SJCRH30 (cell line): ENCODE data around the gene LAD1. TPM values are rescaled to one million over a fixed set of nuclear protein-coding genes. Genes with fewer than 3 reads are reported as not detected.

Source experiments
- DNase-seq, 2 experiments: peaks; one replicate each; pipeline ENCODE4 v3.0.0-alpha.2; 2015 to 2020
- H3K27ac ChIP-seq: fragments of 250-450 bp; sonication (Bioruptor Pico); 2 replicates; pipeline ENCODE4 v1.5.1; 2020; ENCODE audit warnings: mild to moderate bottlenecking, moderate library complexity
- H3K27me3 ChIP-seq: fragments of 250-450 bp; sonication (Bioruptor Pico); 2 replicates; pipeline ENCODE4 v1.5.1; 2020; ENCODE audit warnings: mild to moderate bottlenecking, moderate library complexity
- H3K36me3 ChIP-seq: fragments of 250-450 bp; sonication (Bioruptor Pico); 2 replicates; pipeline ENCODE4 v1.5.1; 2020; ENCODE audit warnings: mild to moderate bottlenecking, moderate library complexity
- H3K4me1 ChIP-seq: fragments of 250-450 bp; sonication (Bioruptor Pico); 2 replicates; pipeline ENCODE4 v1.5.1; 2020; ENCODE audit warnings: mild to moderate bottlenecking, moderate library complexity
- H3K4me3 ChIP-seq: fragments of 250-450 bp; sonication (Bioruptor Pico); 2 replicates; pipeline ENCODE4 v1.5.1; 2020; ENCODE audit warnings: mild to moderate bottlenecking, moderate library complexity
- H3K9me3 ChIP-seq: fragments of 250-450 bp; sonication (Bioruptor Pico); replicated peaks from 2 replicates; pipeline ENCODE4 v1.5.1; 2020; ENCODE audit warnings: mild to moderate bottlenecking, moderate library complexity
- total RNA-seq: library from RNA; depleted of rRNA; stranded (reverse); fragments of >200 nt; shearing (Covaris generic); gene quantifications from 2 replicates; pipeline ENCODE4 v1.2.3, GENCODE V29; 2014

Gene LAD1
- total RNA-seq, 1 experiment from 2014 or later: 1.1 TPM

DNA sequence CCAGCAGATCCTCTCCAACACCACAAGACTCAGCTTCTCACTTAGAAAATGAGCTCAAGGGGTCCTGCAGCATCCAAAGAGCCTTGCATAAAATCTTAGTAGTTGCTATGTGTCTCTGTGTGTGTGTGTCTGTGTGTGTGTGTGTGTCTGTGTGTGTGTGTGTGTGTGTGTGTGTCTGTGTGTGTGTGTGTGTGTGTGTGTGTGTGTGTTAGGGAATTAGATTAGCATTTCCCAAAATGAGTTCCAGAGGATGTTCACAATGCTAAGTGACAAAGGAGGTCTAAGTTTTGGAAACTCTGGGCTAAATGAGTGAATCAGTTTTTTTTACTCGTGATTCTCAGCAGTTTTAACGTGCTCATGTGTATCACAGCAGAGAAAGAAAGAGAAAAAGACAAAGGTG is 52.1 kb downstream of the LAD1 start:
- no peak for DNase-seq
- no peaks in the 10 kb centered on the region; the same call in 1 of the 2 replicates for H3K4me1 ChIP-seq
- no peaks in the 10 kb centered on the region for H3K27me3 ChIP-seq
- no peak overlapping the region for H3K27ac ChIP-seq
- H3K9me3 ChIP-seq: 0 out of 2 replicates have a peak, but pooled peaks cover 4% of the 10 kb centered on the region
- H3K36me3 ChIP-seq: no peaks in the 10 kb centered on the region
- no peak overlapping the region for H3K4me3 ChIP-seq

- no peak overlapping the region for H3K4me3 ChIP-seq
- peaks cover 6% of the 10 kb centered on the region; the same call in 1 of the 2 replicates for H3K9me3 ChIP-seq
- no peaks in the 10 kb centered on the region; the same call in 1 of the 2 replicates for H3K4me1 ChIP-seq
- no peaks in the 10 kb centered on the region for H3K27me3 ChIP-seq
- no peak overlapping the region for H3K27ac ChIP-seq
- H3K36me3 ChIP-seq: no peaks in the 10 kb centered on the region
- peak; percentile 68 to 83 for DNase-seq
These were observed 52.7 kb downstream of the LAD1 start for GRCh38 chr1:201346337-201346939.

GRCh38 chr1:201345081-201345355 is 54.1 kb downstream of the LAD1 start:
- Histone ChIP-seq H3K4me3 (no peak overlapping the region), H3K27ac (no peak overlapping the region), H3K27me3 (no peaks in the 10 kb centered on the region), H3K36me3 (no peaks in the 10 kb centered on the region), H3K9me3 (peaks cover 9% of the 10 kb centered on the region; the same call in 1 of the 2 replicates), H3K4me1 (no peaks in the 10 kb centered on the region; the same call in 1 of the 2 replicates)
- no peak for DNase-seq

- Histone ChIP-seq H3K36me3 (no peaks in the 10 kb centered on the region), H3K27ac (no peak overlapping the region), H3K4me1 (no peaks in the 10 kb centered on the region; the same call in 1 of the 2 replicates), H3K4me3 (no peak overlapping the region), H3K27me3 (no peaks in the 10 kb centered on the region), H3K9me3 (peaks cover 9% of the 10 kb centered on the region; the same call in 1 of the 2 replicates)
- no peak for DNase-seq
These were observed 54.7 kb downstream of the LAD1 start for GRCh38 chr1:201344206-201345080.

GRCh38 chr1:201341377-201341776 is 57.7 kb downstream of the LAD1 start:
- no peak for DNase-seq
- Histone ChIP-seq H3K4me3 (no peak overlapping the region), H3K27me3 (no peaks in the 10 kb centered on the region), H3K36me3 (no peaks in the 10 kb centered on the region), H3K27ac (no peak overlapping the region), H3K4me1 (no peaks in the 10 kb centered on the region), H3K9me3 (peaks cover 9% of the 10 kb centered on the region; the same call in 1 of the 2 replicates)

DNA sequence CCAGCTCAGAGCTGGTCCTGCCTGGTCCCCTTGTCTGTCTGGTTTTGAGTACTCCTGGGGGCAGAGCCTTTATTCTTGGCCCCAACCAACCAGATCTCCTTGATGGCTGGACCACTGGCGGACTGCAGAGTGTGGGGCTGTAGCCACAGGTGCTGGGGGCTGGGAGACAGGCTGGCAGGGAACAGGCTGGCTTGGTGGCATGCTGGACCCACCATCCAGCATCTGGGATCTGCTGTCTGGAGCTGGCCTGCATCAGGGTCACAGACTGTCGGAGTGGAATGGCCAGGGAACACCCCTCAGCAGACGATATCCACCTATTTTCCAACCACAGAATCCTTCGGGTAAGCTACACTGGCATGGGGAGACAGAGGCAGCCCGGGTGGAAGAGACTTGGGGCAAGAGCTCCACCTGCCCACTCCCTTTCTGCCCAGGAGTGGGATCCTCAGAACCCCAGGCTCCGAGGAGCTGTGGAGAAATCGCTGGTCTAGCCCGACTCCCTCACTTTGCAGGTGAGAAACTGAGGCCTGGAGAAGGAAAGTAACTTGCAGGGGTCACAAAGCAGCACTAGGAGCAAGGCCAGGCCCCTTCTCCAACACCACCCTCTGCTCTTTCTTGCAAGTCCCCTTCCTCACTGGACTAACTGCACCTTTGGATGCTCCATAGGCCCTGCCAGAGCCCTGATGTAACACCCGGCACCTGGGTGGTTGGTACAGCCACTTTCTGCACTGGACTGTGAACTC is 62.2 kb downstream of the LAD1 start:
- DNase-seq: no peak

GRCh38 chr1:201335901-201336300 is 63.2 kb downstream of the LAD1 start:
- Histone ChIP-seq H3K36me3 (no peaks in the 10 kb centered on the region), H3K27ac (no peak overlapping the region), H3K4me3 (no peak overlapping the region), H3K4me1 (peaks cover 14% of the 10 kb centered on the region), H3K9me3 (peaks cover 3% of the 10 kb centered on the region; the same call in 1 of the 2 replicates), H3K27me3 (no peaks in the 10 kb centered on the region)
- no peak for DNase-seq

More for the DNA sequence above, 62.2 kb downstream of the LAD1 start:
- Histone ChIP-seq H3K9me3 (peaks cover 4% of the 10 kb centered on the region; the same call in 1 of the 2 replicates), H3K4me3 (no peak overlapping the region), H3K4me1 (peaks cover 14% of the 10 kb centered on the region), H3K27ac (no peak overlapping the region), H3K27me3 (no peaks in the 10 kb centered on the region), H3K36me3 (no peaks in the 10 kb centered on the region)

DNA sequence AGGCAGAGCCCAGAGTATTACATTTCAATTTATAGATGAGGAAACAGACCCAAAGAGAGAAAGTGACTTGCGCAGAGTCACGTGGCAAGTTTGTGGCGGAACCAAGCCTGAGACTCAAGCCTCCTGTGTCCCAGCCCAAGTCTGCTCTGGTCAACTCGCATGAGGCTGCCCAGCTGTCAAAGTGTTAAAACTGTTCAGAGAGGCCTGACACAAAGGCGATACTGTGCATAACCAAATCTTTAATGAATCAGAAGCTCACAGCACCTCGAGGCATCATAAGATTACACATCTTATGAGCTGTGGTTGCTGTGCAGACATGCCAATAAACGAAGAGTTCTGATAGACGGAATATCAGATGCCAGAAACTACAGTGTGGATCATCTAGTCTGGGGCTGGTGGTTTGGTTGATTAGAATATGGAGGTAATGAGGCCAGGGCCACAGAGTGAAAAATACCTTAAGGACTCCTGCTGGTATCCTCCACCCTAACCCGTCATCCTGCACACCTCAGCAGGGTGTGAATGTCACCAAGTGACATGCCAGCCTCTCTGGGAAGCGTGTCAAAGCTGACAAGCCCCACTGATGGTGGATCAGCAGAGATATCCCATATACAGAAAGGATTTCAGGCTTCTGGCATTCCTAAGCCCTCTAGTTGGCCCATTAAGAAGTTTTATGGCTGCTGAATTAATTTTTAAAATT is 63.8 kb downstream of the LAD1 start:
- peaks cover 14% of the 10 kb centered on the region for H3K4me1 ChIP-seq
- peak; percentile 48 to 61 for DNase-seq
- no peaks in the 10 kb centered on the region for H3K27me3 ChIP-seq
- H3K27ac ChIP-seq: no peak overlapping the region; the same call in 1 of the 2 replicates
- H3K36me3 ChIP-seq: no peaks in the 10 kb centered on the region
- no peaks in the 10 kb centered on the region for H3K9me3 ChIP-seq
- H3K4me3 ChIP-seq: no peak overlapping the region

- H3K9me3 ChIP-seq: no peaks in the 10 kb centered on the region
- H3K36me3 ChIP-seq: no peaks in the 10 kb centered on the region
- peaks cover 14% of the 10 kb centered on the region for H3K4me1 ChIP-seq
- peak in 1 of 2 experiments; percentile 60 for DNase-seq
- no peaks in the 10 kb centered on the region for H3K27me3 ChIP-seq
- no peak overlapping the region for H3K4me3 ChIP-seq
- H3K27ac ChIP-seq: no peak overlapping the region; the same call in 1 of the 2 replicates
These were observed 64.6 kb downstream of the LAD1 start for GRCh38 chr1:201334325-201335173.

GRCh38 chr1:201332616-201333335 is 66.3 kb downstream of the LAD1 start:
- H3K4me3 ChIP-seq: no peak overlapping the region
- H3K9me3 ChIP-seq: no peaks in the 10 kb centered on the region
- no peak for DNase-seq
- H3K4me1 ChIP-seq: peaks cover 20% of the 10 kb centered on the region
- H3K27me3 ChIP-seq: no peaks in the 10 kb centered on the region
- H3K36me3 ChIP-seq: no peaks in the 10 kb centered on the region
- no peak overlapping the region for H3K27ac ChIP-seq

DNA sequence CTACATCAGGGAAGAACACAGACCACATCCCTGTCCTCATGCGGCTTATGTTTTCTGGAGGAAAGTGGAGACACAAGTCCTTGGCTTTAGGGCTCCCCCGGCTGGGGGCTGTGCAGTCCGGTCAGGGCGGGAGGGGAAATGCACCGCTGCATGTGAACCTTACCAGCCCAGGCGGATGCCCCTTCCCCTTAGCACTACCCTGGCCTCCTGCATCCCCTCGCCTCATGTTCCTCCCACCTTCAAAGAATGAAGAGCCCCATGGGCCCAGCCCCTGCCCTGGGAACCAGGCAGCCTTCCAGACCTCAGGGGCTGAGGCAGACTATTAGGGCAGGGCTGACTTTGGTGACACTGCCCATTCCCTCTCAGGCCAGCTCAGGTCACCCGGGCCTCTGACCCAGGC is 67.1 kb downstream of the LAD1 start:
- no peaks in the 10 kb centered on the region for H3K36me3 ChIP-seq
- H3K27me3 ChIP-seq: no peaks in the 10 kb centered on the region

GRCh38 chr1:201331166-201331565 is 68.0 kb downstream of the LAD1 start:
- H3K27ac ChIP-seq: no peak overlapping the region
- no peak for DNase-seq
- H3K36me3 ChIP-seq: no peaks in the 10 kb centered on the region
- H3K27me3 ChIP-seq: no peaks in the 10 kb centered on the region
- H3K9me3 ChIP-seq: no peaks in the 10 kb centered on the region
- no peak overlapping the region for H3K4me3 ChIP-seq
- H3K4me1 ChIP-seq: peaks cover 20% of the 10 kb centered on the region

More for the DNA sequence above, 67.1 kb downstream of the LAD1 start:
- Histone ChIP-seq H3K27ac (no peak overlapping the region), H3K4me1 (peaks cover 20% of the 10 kb centered on the region), H3K9me3 (no peaks in the 10 kb centered on the region), H3K4me3 (no peak overlapping the region)
- no peak for DNase-seq
